ENCODE measurements around the gene RNPEPL1.

GRCh38 chr2:240538031-240538780 lies 30.1 kb upstream of the RNPEPL1 start:
- TF ChIP-seq CTCF (IDR thresholded peaks at IDR 0.05), result no peak
- no peak for TF ChIP-seq POLR2A (IDR thresholded peaks at IDR 0.05)

All from adrenal gland (tissue), 5 donors.